ENCODE data around the gene PHLDA1. TPM values are rescaled to one million over a fixed set of nuclear protein-coding genes. Genes with fewer than 3 reads are reported as not detected.
A peak's percentile ranks its signal among the peaks of the same experiment; 100 is the strongest.

The PHLDA1 gene
- total and polyA plus RNA-seq, 9 of the 15 experiments (the other 6 are each of a cell fraction or from before 2014, with no cell fraction given): 0.15 to 2.9 (median 0.54) TPM

GRCh38 chr12:76032043-76032981 lies 736 bp upstream of the PHLDA1 start (continued):
- TF ChIP-seq HBP1 (CRISPR knock-in tag; IDR thresholded peaks at IDR 0.05): 0 out of 2 replicates have a peak, but pooled peaks have one; percentile 18
- TF ChIP-seq ESRRA (IDR thresholded peaks at IDR 0.05; ENCODE audit: borderline replicate concordance, low read depth): no peak
- peak; percentile 35; the same call in 1 of the 2 replicates for TF ChIP-seq GABPA (tag; conservative IDR thresholded peaks at IDR 0.05; ENCODE audit: low read depth)
- 0 out of 2 replicates have a peak, but pooled peaks have one; percentile 35 for TF ChIP-seq GMEB1 (CRISPR knock-in tag; IDR thresholded peaks at IDR 0.05)
- TF ChIP-seq NCOA6 (IDR thresholded peaks at IDR 0.05): 0 out of 2 replicates have a peak, but pooled peaks have one; percentile 9
- 0 out of 2 replicates have a peak, but pooled peaks have one; percentile 6 for TF ChIP-seq JUND (IDR thresholded peaks at IDR 0.05; ENCODE audit: borderline replicate concordance, low read depth, low read length)
- TF ChIP-seq JUND (tag; IDR thresholded peaks at IDR 0.05; ENCODE audit: borderline replicate concordance, low read depth, low read length): no peak
- 0 out of 4 replicates have a peak, but pooled peaks of 1 of the 2 experiments have one; percentile 19 for TF ChIP-seq SRF (CRISPR knock-in tag; IDR thresholded peaks at IDR 0.05)
- peak; percentile 39 to 43 for TF ChIP-seq E2F6 (IDR thresholded peaks at IDR 0.05; ENCODE audit: borderline replicate concordance in 1 of 2, extremely low read depth in 1 of 2, insufficient read depth in 1 of 2, insufficient read length in 1 of 2, low read depth in 1 of 2, low read length in 1 of 2, poor library complexity in 1 of 2, severe bottlenecking in 1 of 2)
- TF ChIP-seq POLR2A (conservative IDR thresholded peaks at IDR 0.05): peak; percentile 41
- TF ChIP-seq ZFPM2 (CRISPR knock-in tag; IDR thresholded peaks at IDR 0.05): no peak
- TF ChIP-seq CAMTA2 (CRISPR knock-in tag; conservative IDR thresholded peaks at IDR 0.05): no peak
- 0 out of 4 replicates have a peak, but pooled peaks of 1 of the 2 experiments have one; percentile 43 for TF ChIP-seq TBL1XR1 (IDR thresholded peaks at IDR 0.05; ENCODE audit: low read length in 2 of 2)
- TF ChIP-seq SRSF1 (IDR thresholded peaks at IDR 0.05; ENCODE audit: low read depth, low read length): no peak
- TF ChIP-seq ARID1B (IDR thresholded peaks at IDR 0.05): 0 out of 2 replicates have a peak, but pooled peaks have one; percentile 25
- 0 out of 2 replicates have a peak, but pooled peaks have one; percentile 11 for TF ChIP-seq ARID4B (CRISPR knock-in tag; IDR thresholded peaks at IDR 0.05)
- TF ChIP-seq ZNF77 (CRISPR knock-in tag; IDR thresholded peaks at IDR 0.05): no peak

All from K562 (cell line).